ENCODE results near the gene NAT16. TPM values are rescaled to one million over a fixed set of nuclear protein-coding genes. Genes with fewer than 3 reads are reported as not detected.

Gene NAT16
- total and polyA plus RNA-seq, 2 of the 13 experiments (the other 11 are each of a cell fraction or from before 2014, with no cell fraction given), result 0.04 TPM; not detected in 1

GRCh38 chr7:101153969-101154692 lies 26.0 kb downstream of the NAT16 start, which contains the start of gene AP1S1 (continued):
- peak; percentile 40; the same call in 1 of the 2 replicates for TF ChIP-seq ZC3H13 (CRISPR knock-in tag; IDR thresholded peaks at IDR 0.05)
- TF ChIP-seq, protein P1, sequence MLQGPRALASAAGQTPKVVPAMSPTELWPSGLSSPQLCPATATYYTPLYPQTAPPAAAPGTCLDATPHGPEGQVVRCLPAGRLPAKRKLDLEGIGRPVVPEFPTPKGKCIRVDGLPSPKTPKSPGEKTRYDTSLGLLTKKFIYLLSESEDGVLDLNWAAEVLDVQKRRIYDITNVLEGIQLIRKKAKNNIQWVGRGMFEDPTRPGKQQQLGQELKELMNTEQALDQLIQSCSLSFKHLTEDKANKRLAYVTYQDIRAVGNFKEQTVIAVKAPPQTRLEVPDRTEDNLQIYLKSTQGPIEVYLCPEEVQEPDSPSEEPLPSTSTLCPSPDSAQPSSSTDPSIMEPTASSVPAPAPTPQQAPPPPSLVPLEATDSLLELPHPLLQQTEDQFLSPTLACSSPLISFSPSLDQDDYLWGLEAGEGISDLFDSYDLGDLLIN (CRISPR knock-in tag; IDR thresholded peaks at IDR 0.05; ENCODE audit: borderline replicate concordance), result no peak
- TF ChIP-seq RFXAP (CRISPR knock-in tag; IDR thresholded peaks at IDR 0.05; ENCODE audit: borderline replicate concordance), result no peak; the same call in 1 of the 2 replicates
- peak; percentile 78 for TF ChIP-seq SPEN (CRISPR knock-in tag; IDR thresholded peaks at IDR 0.05; ENCODE audit: low read depth)
- peak; percentile 74 for TF ChIP-seq TAF15 (IDR thresholded peaks at IDR 0.05; ENCODE audit: low read depth, low read length, poor library complexity, severe bottlenecking)
- TF ChIP-seq ELF1 (CRISPR knock-in tag; IDR thresholded peaks at IDR 0.05), result no peak
- peak; percentile 57 for TF ChIP-seq PHF21A (CRISPR knock-in tag; IDR thresholded peaks at IDR 0.05)
- TF ChIP-seq, protein P2, sequence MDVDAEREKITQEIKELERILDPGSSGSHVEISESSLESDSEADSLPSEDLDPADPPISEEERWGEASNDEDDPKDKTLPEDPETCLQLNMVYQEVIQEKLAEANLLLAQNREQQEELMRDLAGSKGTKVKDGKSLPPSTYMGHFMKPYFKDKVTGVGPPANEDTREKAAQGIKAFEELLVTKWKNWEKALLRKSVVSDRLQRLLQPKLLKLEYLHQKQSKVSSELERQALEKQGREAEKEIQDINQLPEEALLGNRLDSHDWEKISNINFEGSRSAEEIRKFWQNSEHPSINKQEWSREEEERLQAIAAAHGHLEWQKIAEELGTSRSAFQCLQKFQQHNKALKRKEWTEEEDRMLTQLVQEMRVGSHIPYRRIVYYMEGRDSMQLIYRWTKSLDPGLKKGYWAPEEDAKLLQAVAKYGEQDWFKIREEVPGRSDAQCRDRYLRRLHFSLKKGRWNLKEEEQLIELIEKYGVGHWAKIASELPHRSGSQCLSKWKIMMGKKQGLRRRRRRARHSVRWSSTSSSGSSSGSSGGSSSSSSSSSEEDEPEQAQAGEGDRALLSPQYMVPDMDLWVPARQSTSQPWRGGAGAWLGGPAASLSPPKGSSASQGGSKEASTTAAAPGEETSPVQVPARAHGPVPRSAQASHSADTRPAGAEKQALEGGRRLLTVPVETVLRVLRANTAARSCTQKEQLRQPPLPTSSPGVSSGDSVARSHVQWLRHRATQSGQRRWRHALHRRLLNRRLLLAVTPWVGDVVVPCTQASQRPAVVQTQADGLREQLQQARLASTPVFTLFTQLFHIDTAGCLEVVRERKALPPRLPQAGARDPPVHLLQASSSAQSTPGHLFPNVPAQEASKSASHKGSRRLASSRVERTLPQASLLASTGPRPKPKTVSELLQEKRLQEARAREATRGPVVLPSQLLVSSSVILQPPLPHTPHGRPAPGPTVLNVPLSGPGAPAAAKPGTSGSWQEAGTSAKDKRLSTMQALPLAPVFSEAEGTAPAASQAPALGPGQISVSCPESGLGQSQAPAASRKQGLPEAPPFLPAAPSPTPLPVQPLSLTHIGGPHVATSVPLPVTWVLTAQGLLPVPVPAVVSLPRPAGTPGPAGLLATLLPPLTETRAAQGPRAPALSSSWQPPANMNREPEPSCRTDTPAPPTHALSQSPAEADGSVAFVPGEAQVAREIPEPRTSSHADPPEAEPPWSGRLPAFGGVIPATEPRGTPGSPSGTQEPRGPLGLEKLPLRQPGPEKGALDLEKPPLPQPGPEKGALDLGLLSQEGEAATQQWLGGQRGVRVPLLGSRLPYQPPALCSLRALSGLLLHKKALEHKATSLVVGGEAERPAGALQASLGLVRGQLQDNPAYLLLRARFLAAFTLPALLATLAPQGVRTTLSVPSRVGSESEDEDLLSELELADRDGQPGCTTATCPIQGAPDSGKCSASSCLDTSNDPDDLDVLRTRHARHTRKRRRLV (CRISPR knock-in tag; IDR thresholded peaks at IDR 0.05), result no peak
- TF ChIP-seq ZNF251 (CRISPR knock-in tag; IDR thresholded peaks at IDR 0.05), result no peak
- no peak for TF ChIP-seq CBX5 (CRISPR knock-in tag; IDR thresholded peaks at IDR 0.05; ENCODE audit: borderline replicate concordance)
- peak; percentile 98 for TF ChIP-seq HNRNPK (IDR thresholded peaks at IDR 0.05; ENCODE audit: low read depth, low read length, poor library complexity, severe bottlenecking)
- TF ChIP-seq, protein P3, sequence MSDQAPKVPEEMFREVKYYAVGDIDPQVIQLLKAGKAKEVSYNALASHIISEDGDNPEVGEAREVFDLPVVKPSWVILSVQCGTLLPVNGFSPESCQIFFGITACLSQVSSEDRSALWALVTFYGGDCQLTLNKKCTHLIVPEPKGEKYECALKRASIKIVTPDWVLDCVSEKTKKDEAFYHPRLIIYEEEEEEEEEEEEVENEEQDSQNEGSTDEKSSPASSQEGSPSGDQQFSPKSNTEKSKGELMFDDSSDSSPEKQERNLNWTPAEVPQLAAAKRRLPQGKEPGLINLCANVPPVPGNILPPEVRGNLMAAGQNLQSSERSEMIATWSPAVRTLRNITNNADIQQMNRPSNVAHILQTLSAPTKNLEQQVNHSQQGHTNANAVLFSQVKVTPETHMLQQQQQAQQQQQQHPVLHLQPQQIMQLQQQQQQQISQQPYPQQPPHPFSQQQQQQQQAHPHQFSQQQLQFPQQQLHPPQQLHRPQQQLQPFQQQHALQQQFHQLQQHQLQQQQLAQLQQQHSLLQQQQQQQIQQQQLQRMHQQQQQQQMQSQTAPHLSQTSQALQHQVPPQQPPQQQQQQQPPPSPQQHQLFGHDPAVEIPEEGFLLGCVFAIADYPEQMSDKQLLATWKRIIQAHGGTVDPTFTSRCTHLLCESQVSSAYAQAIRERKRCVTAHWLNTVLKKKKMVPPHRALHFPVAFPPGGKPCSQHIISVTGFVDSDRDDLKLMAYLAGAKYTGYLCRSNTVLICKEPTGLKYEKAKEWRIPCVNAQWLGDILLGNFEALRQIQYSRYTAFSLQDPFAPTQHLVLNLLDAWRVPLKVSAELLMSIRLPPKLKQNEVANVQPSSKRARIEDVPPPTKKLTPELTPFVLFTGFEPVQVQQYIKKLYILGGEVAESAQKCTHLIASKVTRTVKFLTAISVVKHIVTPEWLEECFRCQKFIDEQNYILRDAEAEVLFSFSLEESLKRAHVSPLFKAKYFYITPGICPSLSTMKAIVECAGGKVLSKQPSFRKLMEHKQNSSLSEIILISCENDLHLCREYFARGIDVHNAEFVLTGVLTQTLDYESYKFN (CRISPR knock-in tag; conservative IDR thresholded peaks at IDR 0.05), result peak; percentile 44; the same call in 1 of the 2 replicates
- no peak for TF ChIP-seq ZNF660 (CRISPR knock-in tag; IDR thresholded peaks at IDR 0.05; ENCODE audit: borderline replicate concordance, low read depth)
- TF ChIP-seq, protein P4, sequence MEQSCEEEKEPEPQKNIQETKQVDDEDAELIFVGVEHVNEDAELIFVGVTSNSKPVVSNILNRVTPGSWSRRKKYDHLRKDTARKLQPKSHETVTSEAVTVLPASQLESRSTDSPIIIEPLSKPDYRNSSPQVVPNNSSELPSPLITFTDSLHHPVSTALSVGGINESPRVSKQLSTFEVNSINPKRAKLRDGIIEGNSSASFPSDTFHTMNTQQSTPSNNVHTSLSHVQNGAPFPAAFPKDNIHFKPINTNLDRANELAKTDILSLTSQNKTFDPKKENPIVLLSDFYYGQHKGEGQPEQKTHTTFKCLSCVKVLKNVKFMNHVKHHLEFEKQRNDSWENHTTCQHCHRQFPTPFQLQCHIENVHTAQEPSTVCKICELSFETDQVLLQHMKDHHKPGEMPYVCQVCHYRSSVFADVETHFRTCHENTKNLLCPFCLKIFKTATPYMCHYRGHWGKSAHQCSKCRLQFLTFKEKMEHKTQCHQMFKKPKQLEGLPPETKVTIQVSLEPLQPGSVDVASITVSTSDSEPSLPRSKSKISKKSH (CRISPR knock-in tag; IDR thresholded peaks at IDR 0.05; ENCODE audit: borderline replicate concordance), result peak; percentile 52; the same call in 1 of the 2 replicates
- TF ChIP-seq ETV5 (CRISPR knock-in tag; IDR thresholded peaks at IDR 0.05; ENCODE audit: borderline replicate concordance), result peak; percentile 12; the same call in 1 of the 2 replicates
- TF ChIP-seq ZNF317 (CRISPR knock-in tag; IDR thresholded peaks at IDR 0.05), result no peak
